ENCODE results near the gene RHOF. TPM values are rescaled to one million over a fixed set of nuclear protein-coding genes. Genes with fewer than 3 reads are reported as not detected.

RHOF gene
- total and polyA plus RNA-seq, 8 donors = 2.8 to 12.6 (median 4.9) TPM

DNA sequence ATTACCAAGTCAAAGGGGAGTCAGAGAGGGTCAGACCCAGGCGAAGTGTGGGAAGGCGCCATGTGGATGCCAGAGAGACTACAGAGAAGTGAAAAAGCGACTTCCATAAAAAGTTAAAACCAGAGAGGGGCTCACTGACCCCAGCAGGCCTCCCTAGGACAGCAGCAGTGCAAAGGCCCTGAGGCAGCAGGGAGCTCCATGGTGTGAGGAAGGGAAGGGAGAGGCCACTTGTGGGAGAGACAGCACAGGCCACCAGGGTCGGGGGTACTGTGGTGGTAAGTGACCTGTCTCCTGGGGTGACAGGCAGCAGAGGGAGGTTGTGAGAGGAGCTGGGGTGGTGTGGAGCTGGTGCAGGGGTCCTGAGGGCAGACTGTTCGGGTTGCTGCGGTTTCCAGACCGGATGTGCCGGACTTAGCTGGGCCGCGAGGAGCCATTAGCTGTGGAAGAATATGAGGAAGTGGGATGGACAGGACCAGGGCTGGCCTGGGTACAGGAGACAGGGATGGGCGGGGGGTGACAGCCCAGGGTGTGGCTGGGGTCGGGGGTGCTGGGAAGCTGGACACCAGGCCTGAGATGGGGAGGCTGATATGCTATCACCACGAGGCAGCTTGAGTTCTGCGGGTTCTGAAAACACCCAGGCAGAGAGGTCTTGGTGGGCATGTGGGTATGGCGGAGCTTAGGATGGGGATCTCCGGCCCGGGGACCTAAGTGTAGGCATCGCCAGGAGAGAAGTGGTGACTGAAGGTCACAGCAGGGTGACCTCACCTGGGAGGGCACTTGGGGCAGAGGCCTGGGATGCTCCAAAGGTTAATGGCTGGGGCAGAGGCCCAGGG lies 33.0 kb upstream of the RHOF start:
- peaks cover 5 to 65% (median 36%) of the 10 kb centered on the region in 3 donors for H3K36me3 ChIP-seq
- DNase-seq = no peak
- intact Hi-C loops (cut with DNase I) = no loop called here

DNA sequence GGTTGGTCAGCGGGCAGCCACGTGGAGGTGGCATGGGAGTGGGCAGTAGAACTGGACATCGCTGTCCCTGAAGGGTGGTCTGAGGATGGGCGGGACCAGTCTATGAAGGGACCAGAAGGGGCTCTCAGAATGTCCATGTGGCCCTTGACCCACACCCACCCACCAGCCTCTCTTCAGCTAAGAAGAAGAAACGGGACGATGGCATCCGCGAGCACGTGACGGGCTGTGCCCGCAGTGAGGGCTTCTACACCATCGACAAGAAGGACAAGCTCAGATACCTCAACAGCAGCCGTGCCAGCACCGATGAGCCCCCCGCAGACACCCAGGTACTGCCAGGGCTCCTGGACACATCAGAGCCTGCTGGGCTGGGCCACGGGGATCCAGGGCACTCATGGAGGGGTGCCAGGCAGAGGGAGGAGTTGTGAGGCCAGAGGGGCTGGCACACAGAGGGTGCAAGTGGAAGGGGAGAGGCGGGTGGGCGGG lies 31.6 kb upstream of the RHOF start:
- intact Hi-C loops (cut with DNase I) = no loop called here
- H3K36me3 ChIP-seq = peaks cover 0 to 69% (median 36%) of the 10 kb centered on the region in 3 donors
- TF ChIP-seq, protein P1, sequence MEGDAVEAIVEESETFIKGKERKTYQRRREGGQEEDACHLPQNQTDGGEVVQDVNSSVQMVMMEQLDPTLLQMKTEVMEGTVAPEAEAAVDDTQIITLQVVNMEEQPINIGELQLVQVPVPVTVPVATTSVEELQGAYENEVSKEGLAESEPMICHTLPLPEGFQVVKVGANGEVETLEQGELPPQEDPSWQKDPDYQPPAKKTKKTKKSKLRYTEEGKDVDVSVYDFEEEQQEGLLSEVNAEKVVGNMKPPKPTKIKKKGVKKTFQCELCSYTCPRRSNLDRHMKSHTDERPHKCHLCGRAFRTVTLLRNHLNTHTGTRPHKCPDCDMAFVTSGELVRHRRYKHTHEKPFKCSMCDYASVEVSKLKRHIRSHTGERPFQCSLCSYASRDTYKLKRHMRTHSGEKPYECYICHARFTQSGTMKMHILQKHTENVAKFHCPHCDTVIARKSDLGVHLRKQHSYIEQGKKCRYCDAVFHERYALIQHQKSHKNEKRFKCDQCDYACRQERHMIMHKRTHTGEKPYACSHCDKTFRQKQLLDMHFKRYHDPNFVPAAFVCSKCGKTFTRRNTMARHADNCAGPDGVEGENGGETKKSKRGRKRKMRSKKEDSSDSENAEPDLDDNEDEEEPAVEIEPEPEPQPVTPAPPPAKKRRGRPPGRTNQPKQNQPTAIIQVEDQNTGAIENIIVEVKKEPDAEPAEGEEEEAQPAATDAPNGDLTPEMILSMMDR (IDR thresholded peaks at IDR 0.05) = no peak
- H3K27me3 ChIP-seq = no peaks in the 10 kb centered on the region
- H3K4me3 ChIP-seq = no peak overlapping the region
- peak in 2 of 4 donors; percentile 8 to 10 for ATAC-seq
- peak in 2 of 6 donors; percentile 20 to 61 for DNase-seq
- no peak for FAIRE-seq
- H3K27ac ChIP-seq = no peak overlapping the region
- WGBS, 2 donors = 90 to 91% methylated on average over 18 of the region's 18 CpGs
- H3K9me3 ChIP-seq = no peaks in the 10 kb centered on the region
- H3K4me1 ChIP-seq = no peaks in the 10 kb centered on the region

More for the DNA sequence above, 33.0 kb upstream of the RHOF start:
- H3K27me3 ChIP-seq = no peaks in the 10 kb centered on the region
- WGBS, 2 donors = 83 to 93% methylated on average over 17 to 18 of the region's 18 CpGs
- TF ChIP-seq, protein P1 (IDR thresholded peaks at IDR 0.05) = no peak
- H3K27ac ChIP-seq = no peak overlapping the region
- H3K4me3 ChIP-seq = no peak overlapping the region
- no peaks in the 10 kb centered on the region for H3K9me3 ChIP-seq
- no peaks in the 10 kb centered on the region for H3K4me1 ChIP-seq
- FAIRE-seq = no peak
- no peak for ATAC-seq

DNA sequence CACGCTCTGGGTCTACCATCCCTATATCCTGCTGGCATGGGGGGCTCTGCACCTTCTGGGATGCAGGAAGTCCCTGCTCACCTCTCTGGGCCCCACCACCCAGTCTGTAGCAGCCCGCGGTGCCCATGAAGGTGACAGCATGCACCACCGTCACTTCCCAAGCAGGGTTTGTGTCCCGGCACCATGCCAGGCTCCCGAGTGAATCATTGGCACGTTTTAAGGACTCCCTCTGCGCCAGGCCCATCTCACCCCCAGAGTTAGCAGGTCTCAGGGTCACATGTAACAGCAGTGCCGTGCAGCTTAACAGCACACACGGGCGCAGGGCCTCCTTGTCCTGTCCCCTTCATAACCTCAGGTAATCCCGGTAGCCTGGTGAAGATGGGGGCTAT lies 30.2 kb upstream of the RHOF start:
- no peaks in the 10 kb centered on the region for H3K9me3 ChIP-seq
- H3K4me1 ChIP-seq = no peaks in the 10 kb centered on the region
- FAIRE-seq = no peak
- TF ChIP-seq, protein P1 (IDR thresholded peaks at IDR 0.05) = no peak
- no peak overlapping the region for H3K27ac ChIP-seq
- 76 to 79% methylated on average over 12 of the region's 12 CpGs for WGBS, 2 donors
- H3K27me3 ChIP-seq = no peaks in the 10 kb centered on the region
- intact Hi-C loops (cut with DNase I) = no loop called here
- no peak for DNase-seq
- peaks cover 0 to 71% (median 47%) of the 10 kb centered on the region in 3 donors for H3K36me3 ChIP-seq
- H3K4me3 ChIP-seq = no peak overlapping the region
- ATAC-seq = no peak

DNA sequence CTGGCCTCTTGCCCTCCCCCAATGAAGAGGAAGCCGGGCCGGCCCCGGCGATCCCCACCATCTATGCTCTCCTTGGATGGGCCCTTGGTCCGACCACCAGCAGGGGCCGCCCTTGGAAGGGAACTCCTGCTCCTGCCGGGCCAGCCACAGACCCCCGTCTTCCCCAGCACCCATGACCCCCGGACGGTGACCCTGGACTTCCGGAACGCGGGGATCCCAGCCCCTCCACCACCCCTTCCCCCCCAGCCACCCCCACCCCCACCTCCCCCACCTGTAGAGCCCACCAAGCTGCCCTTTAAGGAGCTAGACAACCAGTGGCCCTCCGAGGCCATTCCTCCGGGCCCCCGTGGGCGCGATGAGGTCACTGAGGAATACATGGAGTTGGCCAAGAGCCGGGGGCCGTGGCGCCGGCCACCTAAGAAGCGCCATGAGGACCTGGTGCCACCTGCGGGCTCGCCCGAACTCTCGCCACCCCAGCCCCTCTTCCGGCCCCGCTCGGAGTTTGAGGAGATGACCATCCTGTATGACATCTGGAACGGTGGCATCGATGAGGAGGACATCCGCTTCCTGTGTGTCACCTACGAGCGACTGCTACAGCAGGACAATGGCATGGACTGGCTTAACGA lies 29.7 kb upstream of the RHOF start:
- Histone ChIP-seq H3K4me1 (no peaks in the 10 kb centered on the region), H3K27me3 (no peaks in the 10 kb centered on the region), H3K9me3 (no peaks in the 10 kb centered on the region), H3K4me3 (no peak overlapping the region), H3K36me3 (peaks cover 0 to 71% (median 44%) of the 10 kb centered on the region in 3 donors), H3K27ac (no peak overlapping the region)
- TF ChIP-seq, protein P1 (IDR thresholded peaks at IDR 0.05) = no peak
- ATAC-seq (peak in 1 of 4 donors; percentile 19), DNase-seq (peak in 4 of 6 donors; percentile 15 to 76 (median 54)), FAIRE-seq (no peak)
- intact Hi-C loops (cut with DNase I) = no loop called here
- 87 to 88% methylated on average over 25 to 36 of the region's 36 CpGs for WGBS, 2 donors

Measured in pancreas (tissue), 10 donors.